GM21786 (cell line): ENCODE results near the gene MRPS12.
"Not testable (repeated sequence)": the region's sequence is repeated elsewhere in the genome, so short reads cannot be mapped to it uniquely, and the experiment has no call there.

Experiments
- ATAC-seq: cut with Tn5 transposase; IDR thresholded peaks from one replicate; pipeline ENCODE4 v1.9.1; 2021; ENCODE audit not compliant: unreplicated experiment

MRPS12 gene

GRCh38 chr19:38932425-38933179 lies 1.9 kb downstream of the MRPS12 start:
- ATAC-seq, result no peak

GRCh38 chr19:38933544-38933943 lies 2.8 kb downstream of the MRPS12 start:
- ATAC-seq, result no peak

- ATAC-seq, result no peak
Measured at GRCh38 chr19:38939957-38940356, 9.2 kb downstream of the MRPS12 start.

- not testable (repeated sequence) for ATAC-seq
Measured at GRCh38 chr19:38941466-38941865, 10.7 kb downstream of the MRPS12 start.

GRCh38 chr19:38941979-38942378 lies 11.2 kb downstream of the MRPS12 start:
- ATAC-seq, result no peak

GRCh38 chr19:38942471-38943181 lies 11.9 kb downstream of the MRPS12 start:
- ATAC-seq, result no peak

GRCh38 chr19:38944981-38945506 lies 14.3 kb downstream of the MRPS12 start:
- no peak for ATAC-seq

GRCh38 chr19:38945562-38946228 lies 15.0 kb downstream of the MRPS12 start:
- ATAC-seq, result no peak

GRCh38 chr19:38946229-38947010 lies 15.7 kb downstream of the MRPS12 start:
- no peak for ATAC-seq

- ATAC-seq, result no peak
Measured at GRCh38 chr19:38949580-38950367, 19.0 kb downstream of the MRPS12 start.

- no peak for ATAC-seq
Measured at GRCh38 chr19:38951187-38951586, 20.4 kb downstream of the MRPS12 start.

GRCh38 chr19:38952395-38953165 lies 21.8 kb downstream of the MRPS12 start:
- ATAC-seq, result no peak

GRCh38 chr19:38953677-38954076 lies 22.9 kb downstream of the MRPS12 start:
- ATAC-seq, result no peak

- no peak for ATAC-seq
Measured at GRCh38 chr19:38956264-38956663, 25.5 kb downstream of the MRPS12 start.

- ATAC-seq, result no peak
Measured at GRCh38 chr19:38958301-38958700, 27.6 kb downstream of the MRPS12 start.

- ATAC-seq, result no peak
Measured at GRCh38 chr19:38959618-38960017, 28.9 kb downstream of the MRPS12 start.

GRCh38 chr19:38964738-38965137 lies 34.0 kb downstream of the MRPS12 start:
- no peak for ATAC-seq

- not testable (repeated sequence) for ATAC-seq
Measured at GRCh38 chr19:38966149-38966548, 35.4 kb downstream of the MRPS12 start.
